Psoas muscle (tissue), 8 donors: Measurements from ENCODE around the gene SERTAD4. TPM values are rescaled to one million over a fixed set of nuclear protein-coding genes. Genes with fewer than 3 reads are reported as not detected.

Experiments
- ATAC-seq, 4 donors: fragments of 200-7000 bp; cut with Tn5 transposase; one replicate each; pipeline ENCODE4 v1.9.1; 2020; ENCODE audit warnings: moderate library complexity in 3 of 4, mild to moderate bottlenecking in 2 of 4
- DNase-seq, 2 donors: peaks; one replicate each; pipeline ENCODE4 v3.0.0-alpha.2; 2020
- H3K27ac ChIP-seq: fragments of 200-600 bp; one replicate; pipeline ENCODE4 v1.8.0; 2022
- H3K27me3 ChIP-seq, 3 donors: fragments of 200-600 bp in 1 of 3; one replicate each; pipeline versions ENCODE4 v1.6.1 to v1.8.0; 2013 to 2022; ENCODE audit warnings: low read length in 2 of 3, mild to moderate bottlenecking in 2 of 3, moderate library complexity in 1 of 3; ENCODE audit not compliant: insufficient read depth in 3 of 3
- H3K36me3 ChIP-seq, 2 donors: fragments of 200-600 bp in 1 of 2; one replicate each; pipeline versions ENCODE4 v1.6.1 to v1.8.0; 2013 to 2022; ENCODE audit warnings: low read depth in 1 of 2, mild to moderate bottlenecking in 1 of 2, moderate library complexity in 1 of 2; ENCODE audit not compliant: insufficient read depth in 1 of 2
- H3K4me1 ChIP-seq: fragments of 200-600 bp; one replicate; pipeline ENCODE4 v1.8.0; 2022
- H3K4me3 ChIP-seq: fragments of 200-600 bp; one replicate; pipeline ENCODE4 v1.8.0; 2022; ENCODE audit warnings: mild to moderate bottlenecking
- H3K9me3 ChIP-seq: fragments of 200-600 bp; one replicate; pipeline ENCODE4 v1.8.0; 2022
- CTCF ChIP-seq: fragments of 200-600 bp; IDR thresholded peaks from one replicate; pipeline ENCODE4 v1.8.0; 2022; ENCODE audit warnings: antibody characterized with exemption
- WGBS, 3 donors: extraction: QIAGEN DNeasy Blood & Tissue Kit; methylation state at CpG; one replicate each; pipeline versions ENCODE4 v1.1.6 to v1.1.7; 2013; 5-methylcytosine and 5-hydroxymethylcytosine counted together
- intact Hi-C, 2 donors: fragments of 100-400 bp; cut with DNase I; formaldehyde crosslinking; loops; one replicate each; pipeline versions ENCODE4 v1.11.0 to v1.14.2; 2022
- polyA plus RNA-seq, 3 donors: library from polyadenylated mRNA; stranded (reverse); fragments of 200-250 nt; gene quantifications; one replicate each; pipeline ENCODE4 v1.2.3, GENCODE V29; 2013
- total RNA-seq, 4 donors: library from RNA; stranded (reverse); fragmentation: NEBNext Ultra II Directional in 2 of 4; extraction: Animal tissue kit (Norgen Biotek cat#: 25700) in 2 of 4; gene quantifications; one replicate each; pipeline versions ENCODE4 v1.2.1 to v1.2.4, GENCODE V29; 2021 to 2023
- donor health status: healthy with polysubstance abuse.
- donor health status: DM: no; HTN: no; CAD: no; lungs with moderate emphysema.
- donor health status: Bipolar disorder and iron deficiency.
- donor health status: healthy.
- donor health status: DM: yes; HTN: yes; CAD: no.
- donor health status: DM: no; HTN: no; CAD: no.
- donor health status: DM: no; HTN: no; CAD: no.
- donor health status: DM: yes; HTN: yes; CAD: no.

SERTAD4 gene
- total and polyA plus RNA-seq, 7 donors, result 0.12 to 1.3 (median 0.25) TPM

- Histone ChIP-seq H3K36me3 (no peaks in the 10 kb centered on the region), H3K4me1 (no peaks in the 10 kb centered on the region), H3K9me3 (no peaks in the 10 kb centered on the region), H3K4me3 (no peak overlapping the region), H3K27me3 (peaks cover under 1 to 8% (median 3%) of the 10 kb centered on the region in 3 donors), H3K27ac (no peak overlapping the region)
- WGBS, 3 donors, result 25 to 34% (median 32%) methylated on average over 6 of the region's 6 CpGs
- no peak for DNase-seq
- intact Hi-C loops, result no loop called here
- ATAC-seq, result no peak
- TF ChIP-seq CTCF, result no peak
Measured at GRCh38 chr1:210222340-210223006, 10.1 kb upstream of the SERTAD4 start.

GRCh38 chr1:210223226-210223904, 9.2 kb upstream of the SERTAD4 start:
- peaks cover 2 to 15% (median 3%) of the 10 kb centered on the region in 3 donors for H3K27me3 ChIP-seq

GRCh38 chr1:210228158-210228557, 4.4 kb upstream of the SERTAD4 start:
- 42 to 66% (median 63%) methylated on average over 1 of the region's 1 CpG for WGBS, 3 donors

More at GRCh38 chr1:210223226-210223904, 9.2 kb upstream of the SERTAD4 start:
- no peak for ATAC-seq
- Histone ChIP-seq H3K4me3 (no peak overlapping the region), H3K4me1 (no peaks in the 10 kb centered on the region), H3K36me3 (no peaks in the 10 kb centered on the region), H3K27ac (no peak overlapping the region), H3K9me3 (no peaks in the 10 kb centered on the region)
- TF ChIP-seq CTCF, result no peak
- 12 to 30% (median 13%) methylated on average over 5 of the region's 5 CpGs for WGBS, 3 donors
- no peak for DNase-seq
- intact Hi-C loops, result no loop called here

GRCh38 chr1:210230149-210230695, 2.4 kb upstream of the SERTAD4 start:
- Histone ChIP-seq H3K27me3 (peaks cover 3 to 71% (median 15%) of the 10 kb centered on the region in 3 donors), H3K4me1 (peaks cover 15% of the 10 kb centered on the region), H3K36me3 (no peaks in the 10 kb centered on the region), H3K4me3 (no peak overlapping the region), H3K27ac (no peak overlapping the region), H3K9me3 (no peaks in the 10 kb centered on the region)
- no peak for TF ChIP-seq CTCF
- intact Hi-C loops, result no loop called here
- ATAC-seq (no peak), DNase-seq (no peak)

More at GRCh38 chr1:210228158-210228557, 4.4 kb upstream of the SERTAD4 start:
- DNase-seq (no peak), ATAC-seq (no peak)
- intact Hi-C loops, result no loop called here
- Histone ChIP-seq H3K27me3 (peaks cover 3 to 50% (median 6%) of the 10 kb centered on the region in 3 donors), H3K9me3 (no peaks in the 10 kb centered on the region), H3K27ac (no peak overlapping the region), H3K4me3 (no peak overlapping the region), H3K36me3 (no peaks in the 10 kb centered on the region), H3K4me1 (peaks cover 2% of the 10 kb centered on the region)
- TF ChIP-seq CTCF, result no peak
